Adrenal gland (tissue), 5 donors: ENCODE measurements around the gene KDM2B.

Experiments used
- POLR2A ChIP-seq, 2 donors: fragments of 450-650 bp; IDR thresholded peaks; one replicate each; pipeline ENCODE4 v1.6.1; 2017; ENCODE audit warnings: antibody characterized with exemption in 2 of 2, mild to moderate bottlenecking in 2 of 2, moderate library complexity in 1 of 2
- TF ChIP-seq, protein P1 (sequence below), 6 experiments: fragments of 450-650 bp in 4 of 6; fragments of 200-600 bp in 2 of 6; sonication (generic) in 1 of 6; IDR thresholded peaks; 1 replicate in 5 of 6; 2 replicates in 1 of 6; pipeline versions ENCODE4 v1.5.1 to v1.8.0; 2016 to 2021; ENCODE audit warnings: antibody characterized with exemption in 6 of 6, mild to moderate bottlenecking in 2 of 6, moderate library complexity in 1 of 6
- donor health status: DM: no; HTN: no; CAD: no.

DNA sequence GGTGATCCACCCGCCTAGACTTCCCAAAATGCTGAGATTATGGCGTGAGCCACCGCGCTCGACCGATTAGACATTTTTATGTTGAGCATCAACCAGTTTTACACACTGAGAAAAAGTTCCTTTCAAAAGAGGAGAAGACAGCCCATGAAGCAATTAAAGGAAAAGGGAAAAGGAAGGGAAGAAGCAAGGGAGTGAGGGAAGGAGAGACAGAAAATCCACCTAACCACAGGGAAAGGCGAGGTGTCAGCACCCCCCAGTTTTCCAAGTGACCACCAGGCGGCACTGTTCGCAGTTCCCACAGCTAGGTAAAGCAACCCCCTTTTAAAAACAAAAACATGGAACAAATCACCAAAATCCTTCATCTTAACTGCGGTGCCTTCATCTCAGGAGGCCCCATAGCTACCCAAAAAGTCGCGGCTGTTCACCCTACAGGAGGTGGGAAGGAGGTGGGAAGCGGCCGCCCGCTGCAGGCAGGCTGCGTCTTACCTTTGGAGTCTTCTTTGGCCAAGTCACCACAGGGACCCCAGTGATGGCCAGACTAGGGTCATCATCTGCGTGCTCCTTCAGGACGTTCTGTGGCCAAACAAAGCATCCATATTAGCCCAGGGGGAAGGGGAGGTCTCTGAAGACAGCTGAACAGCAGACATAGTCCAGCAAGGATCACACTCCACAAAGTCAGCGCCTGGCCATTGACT lies 86.6 kb downstream of the KDM2B start:
- TF ChIP-seq, protein P1, sequence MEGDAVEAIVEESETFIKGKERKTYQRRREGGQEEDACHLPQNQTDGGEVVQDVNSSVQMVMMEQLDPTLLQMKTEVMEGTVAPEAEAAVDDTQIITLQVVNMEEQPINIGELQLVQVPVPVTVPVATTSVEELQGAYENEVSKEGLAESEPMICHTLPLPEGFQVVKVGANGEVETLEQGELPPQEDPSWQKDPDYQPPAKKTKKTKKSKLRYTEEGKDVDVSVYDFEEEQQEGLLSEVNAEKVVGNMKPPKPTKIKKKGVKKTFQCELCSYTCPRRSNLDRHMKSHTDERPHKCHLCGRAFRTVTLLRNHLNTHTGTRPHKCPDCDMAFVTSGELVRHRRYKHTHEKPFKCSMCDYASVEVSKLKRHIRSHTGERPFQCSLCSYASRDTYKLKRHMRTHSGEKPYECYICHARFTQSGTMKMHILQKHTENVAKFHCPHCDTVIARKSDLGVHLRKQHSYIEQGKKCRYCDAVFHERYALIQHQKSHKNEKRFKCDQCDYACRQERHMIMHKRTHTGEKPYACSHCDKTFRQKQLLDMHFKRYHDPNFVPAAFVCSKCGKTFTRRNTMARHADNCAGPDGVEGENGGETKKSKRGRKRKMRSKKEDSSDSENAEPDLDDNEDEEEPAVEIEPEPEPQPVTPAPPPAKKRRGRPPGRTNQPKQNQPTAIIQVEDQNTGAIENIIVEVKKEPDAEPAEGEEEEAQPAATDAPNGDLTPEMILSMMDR (IDR thresholded peaks at IDR 0.05) = peak in 5 of 6 experiments; percentile 59 to 72 (median 70)
- TF ChIP-seq POLR2A (IDR thresholded peaks at IDR 0.05) = no peak
